Astrocyte (in vitro differentiated cells and primary cell): ENCODE results near the gene UTP4. TPM values are rescaled to one million over a fixed set of nuclear protein-coding genes. Genes with fewer than 3 reads are reported as not detected.

Source experiments
- DNase-seq: peaks from one replicate; pipeline ENCODE4 v3.0.0-alpha.2; 2010; ENCODE audit warnings: low read depth
- FAIRE-seq: peaks from 2 replicates; lab custom pipeline; 2011; peaks lifted over from hg19 to GRCh38; lab: Jason Lieb, UNC
- H2AFZ ChIP-seq: 2 replicates; pipeline ENCODE4 v1.6.0; 2012; ENCODE audit warnings: low read depth, low read length, inconsistent platforms
- H3K27ac ChIP-seq: 2 replicates; pipeline ENCODE4 v1.5.1; 2011; ENCODE audit warnings: low read depth, low read length, inconsistent platforms
- H3K27me3 ChIP-seq: 2 replicates; pipeline ENCODE4 v1.6.0; 2011; ENCODE audit warnings: low read length, inconsistent platforms; ENCODE audit not compliant: insufficient read depth
- H3K36me3 ChIP-seq: 2 replicates; pipeline ENCODE4 v1.5.1; 2011; ENCODE audit warnings: low read length, inconsistent platforms; ENCODE audit not compliant: insufficient read depth
- H3K4me1 ChIP-seq: 2 replicates; pipeline ENCODE4 v1.5.1; 2011; ENCODE audit warnings: low read length, inconsistent platforms; ENCODE audit not compliant: insufficient read depth
- H3K4me2 ChIP-seq: 2 replicates; pipeline ENCODE4 v1.6.0; 2012; ENCODE audit warnings: low read length, inconsistent platforms
- H3K4me3 ChIP-seq: 2 replicates; pipeline ENCODE4 v1.5.1; 2011; ENCODE audit warnings: low read depth, mild to moderate bottlenecking, low read length, inconsistent platforms; ENCODE audit not compliant: insufficient read depth
- H3K79me2 ChIP-seq: 2 replicates; pipeline ENCODE4 v1.6.0; 2012; ENCODE audit warnings: mild to moderate bottlenecking, low read length, inconsistent platforms; ENCODE audit not compliant: insufficient read depth
- H3K9ac ChIP-seq: 2 replicates; pipeline ENCODE4 v1.6.0; 2012; ENCODE audit warnings: mild to moderate bottlenecking, low read length, inconsistent platforms
- H3K9me3 ChIP-seq: 2 replicates; pipeline ENCODE4 v1.5.1; 2012; ENCODE audit warnings: low read depth, mild to moderate bottlenecking, low read length, inconsistent platforms; ENCODE audit not compliant: insufficient read depth
- H4K20me1 ChIP-seq: 2 replicates; pipeline ENCODE4 v1.6.0; 2012; ENCODE audit warnings: low read length, inconsistent platforms; ENCODE audit not compliant: insufficient read depth
- H3K27ac Mint-ChIP-seq: one replicate; pipeline ENCODE4 v1.8.0; 2021; ENCODE audit warnings: mild to moderate bottlenecking, mixed read lengths; ENCODE audit not compliant: unreplicated experiment
- H3K27me3 Mint-ChIP-seq: one replicate; pipeline ENCODE4 v1.8.0; 2021; ENCODE audit warnings: low read depth, mixed read lengths; ENCODE audit not compliant: unreplicated experiment
- H3K36me3 Mint-ChIP-seq: one replicate; pipeline ENCODE4 v1.8.0; 2021; ENCODE audit warnings: low read depth, mixed read lengths; ENCODE audit not compliant: unreplicated experiment
- H3K4me1 Mint-ChIP-seq: one replicate; pipeline ENCODE4 v1.8.0; 2021; ENCODE audit warnings: low read depth, mixed read lengths; ENCODE audit not compliant: unreplicated experiment
- H3K4me3 Mint-ChIP-seq: one replicate; pipeline ENCODE4 v1.8.0; 2021; ENCODE audit warnings: mild to moderate bottlenecking, moderate library complexity, mixed read lengths; ENCODE audit not compliant: unreplicated experiment
- H3K9me3 Mint-ChIP-seq: one replicate; pipeline ENCODE4 v1.8.0; 2021; ENCODE audit warnings: mild to moderate bottlenecking, mixed read lengths; ENCODE audit not compliant: unreplicated experiment
- CTCF ChIP-seq: IDR thresholded peaks from 2 replicates; pipeline ENCODE4 v1.5.1; 2011; ENCODE audit warnings: low read depth, mild to moderate bottlenecking, inconsistent platforms, low read length, moderate library complexity; ENCODE audit not compliant: insufficient read depth
- EZH2 ChIP-seq: IDR thresholded peaks from 2 replicates; pipeline ENCODE4 v1.6.1; 2012; ENCODE audit warnings: mild to moderate bottlenecking, low read length, inconsistent platforms; ENCODE audit not compliant: insufficient read depth
- total RNA-seq: library from RNA; stranded (reverse); gene quantifications from 2 replicates; pipeline ENCODE4 v1.2.1, GENCODE V29; 2021

Gene UTP4
- total RNA-seq, 1 donor from 2014 or later = 69.4 TPM

GRCh38 chr16:69115837-69116236, 16.6 kb upstream of the UTP4 start:
- H3K27me3 ChIP-seq = no peaks in the 10 kb centered on the region
- H2AFZ ChIP-seq = no peak overlapping the region
- H3K9me3 ChIP-seq = no peaks in the 10 kb centered on the region
- Mint-ChIP-seq H3K4me1 (no peaks in the 10 kb centered on the region), H3K9me3 (no peaks in the 10 kb centered on the region), H3K27me3 (no peaks in the 10 kb centered on the region), H3K36me3 (peaks cover 37% of the 10 kb centered on the region), H3K4me3 (no peak overlapping the region), H3K27ac (no peak overlapping the region)
- H3K9ac ChIP-seq = no peak overlapping the region
- no peak overlapping the region for H3K4me2 ChIP-seq
- H3K4me3 ChIP-seq = no peak overlapping the region
- no peak overlapping the region for H3K27ac ChIP-seq
- H3K4me1 ChIP-seq = no peaks in the 10 kb centered on the region
- DNase-seq (no peak), FAIRE-seq (no peak)
- H3K36me3 ChIP-seq = peaks cover 15% of the 10 kb centered on the region
- no peak for TF ChIP-seq CTCF
- no peak for TF ChIP-seq EZH2
- peaks cover 77% of the 10 kb centered on the region for H4K20me1 ChIP-seq
- H3K79me2 ChIP-seq = peaks cover 3% of the 10 kb centered on the region

- no peaks in the 10 kb centered on the region for H3K4me1 Mint-ChIP-seq
- DNase-seq (no peak), FAIRE-seq (no peak)
- H3K27ac Mint-ChIP-seq = no peak overlapping the region
- no peak for TF ChIP-seq EZH2
- no peak for TF ChIP-seq CTCF
- no peaks in the 10 kb centered on the region for H3K27me3 ChIP-seq
- peaks cover 77% of the 10 kb centered on the region for H4K20me1 ChIP-seq
- no peaks in the 10 kb centered on the region for H3K9me3 Mint-ChIP-seq
- H3K4me3 ChIP-seq = no peak overlapping the region
- H3K4me3 Mint-ChIP-seq = no peak overlapping the region
- H3K4me1 ChIP-seq = no peaks in the 10 kb centered on the region
- peaks cover 3% of the 10 kb centered on the region for H3K79me2 ChIP-seq
- no peak overlapping the region for H3K4me2 ChIP-seq
- no peak overlapping the region for H3K27ac ChIP-seq
- H3K36me3 ChIP-seq = peaks cover 15% of the 10 kb centered on the region
- no peak overlapping the region for H2AFZ ChIP-seq
- H3K9me3 ChIP-seq = no peaks in the 10 kb centered on the region
- peaks cover 38% of the 10 kb centered on the region for H3K36me3 Mint-ChIP-seq
- H3K27me3 Mint-ChIP-seq = no peaks in the 10 kb centered on the region
- no peak overlapping the region for H3K9ac ChIP-seq
Measured at GRCh38 chr16:69116256-69116875, 16.1 kb upstream of the UTP4 start.

- H4K20me1 ChIP-seq = peaks cover 72% of the 10 kb centered on the region
Measured at GRCh38 chr16:69116906-69117305, 15.5 kb upstream of the UTP4 start.

More at GRCh38 chr16:69116906-69117305, 15.5 kb upstream of the UTP4 start:
- Mint-ChIP-seq H3K27me3 (no peaks in the 10 kb centered on the region), H3K4me1 (no peaks in the 10 kb centered on the region), H3K36me3 (peaks cover 37% of the 10 kb centered on the region), H3K27ac (no peak overlapping the region), H3K9me3 (no peaks in the 10 kb centered on the region), H3K4me3 (no peak overlapping the region)
- FAIRE-seq (no peak), DNase-seq (no peak)
- Histone ChIP-seq H3K9me3 (no peaks in the 10 kb centered on the region), H3K27ac (no peak overlapping the region), H3K79me2 (peaks cover 3% of the 10 kb centered on the region), H3K4me2 (no peak overlapping the region), H3K4me3 (no peak overlapping the region), H2AFZ (no peak overlapping the region), H3K4me1 (no peaks in the 10 kb centered on the region), H3K36me3 (peaks cover 15% of the 10 kb centered on the region), H3K27me3 (no peaks in the 10 kb centered on the region), H3K9ac (no peak overlapping the region)
- TF ChIP-seq EZH2 (no peak), CTCF (no peak)
